ENCODE data around the gene CXCL16.
"Not testable (repeated sequence)": the region's sequence is repeated elsewhere in the genome, so short reads cannot be mapped to it uniquely, and the experiment has no call there.

The CXCL16 gene

GRCh38 chr17:4699401-4700056, 40.2 kb downstream of the CXCL16 start:
- not testable (repeated sequence) for DNase-seq (ENCODE audit: low spot score)

- peak; percentile 50 for DNase-seq (ENCODE audit: low spot score)
Measured at GRCh38 chr17:4696437-4696805, 43.3 kb downstream of the CXCL16 start.

GRCh38 chr17:4693416-4693815, 46.3 kb downstream of the CXCL16 start:
- no peak for DNase-seq (ENCODE audit: low spot score)

GRCh38 chr17:4691686-4692085, 48.0 kb downstream of the CXCL16 start:
- no peak for DNase-seq (ENCODE audit: low spot score)

GRCh38 chr17:4690745-4691144, 49.0 kb downstream of the CXCL16 start:
- no peak for DNase-seq (ENCODE audit: low spot score)

- not testable (repeated sequence) for DNase-seq (ENCODE audit: low spot score)
Measured at GRCh38 chr17:4689872-4690271, 49.9 kb downstream of the CXCL16 start.

GRCh38 chr17:4683739-4684138, 56.0 kb downstream of the CXCL16 start:
- DNase-seq (ENCODE audit: low spot score), result not testable (repeated sequence)
